ENCODE measurements around the gene ZNF660.

DNA sequence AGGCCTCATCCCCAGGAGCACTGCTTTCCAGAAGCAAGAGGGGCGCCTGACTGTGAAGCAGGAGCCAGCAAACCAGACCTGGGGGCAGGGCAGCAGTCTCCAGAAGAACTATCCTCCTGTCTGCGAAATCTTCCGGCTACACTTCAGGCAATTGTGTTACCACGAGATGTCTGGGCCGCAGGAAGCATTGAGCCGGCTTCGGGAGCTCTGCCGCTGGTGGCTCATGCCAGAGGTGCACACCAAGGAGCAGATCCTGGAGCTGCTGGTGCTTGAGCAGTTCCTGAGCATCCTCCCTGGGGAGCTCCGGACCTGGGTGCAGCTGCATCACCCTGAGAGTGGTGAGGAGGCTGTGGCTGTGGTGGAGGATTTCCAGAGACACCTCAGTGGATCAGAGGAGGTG is 27.7 kb upstream of the ZNF660 start:
- TF ChIP-seq CTCF (conservative IDR thresholded peaks at IDR 0.05), result no peak
- TF ChIP-seq ZFX (IDR thresholded peaks at IDR 0.05), result no peak
